NOMO-1 treated with DMSO at 0.1 percent for 48 hours (cell line): Measurements from ENCODE around the gene FBXL2.
"Not testable (repeated sequence)": the region's sequence is repeated elsewhere in the genome, so short reads cannot be mapped to it uniquely, and the experiment has no call there.

Experiments
- DNase-seq: peaks from one replicate; lab custom pipeline; 2025; ENCODE audit not compliant: unreplicated experiment; lab: John Stamatoyannopoulos, UW

The FBXL2 gene

GRCh38 chr3:33385423-33385822, 108.2 kb downstream of the FBXL2 start:
- DNase-seq: no peak

GRCh38 chr3:33386631-33387030, 109.4 kb downstream of the FBXL2 start:
- DNase-seq: no peak

- DNase-seq: no peak
These were observed 111.3 kb downstream of the FBXL2 start for GRCh38 chr3:33388374-33389100.

GRCh38 chr3:33389908-33390307, 112.7 kb downstream of the FBXL2 start:
- DNase-seq: no peak

- DNase-seq: no peak
These were observed 114.2 kb downstream of the FBXL2 start for GRCh38 chr3:33391255-33391995.

- no peak for DNase-seq
These were observed 114.9 kb downstream of the FBXL2 start for GRCh38 chr3:33392144-33392543.

- DNase-seq: no peak
These were observed 115.5 kb downstream of the FBXL2 start for GRCh38 chr3:33392703-33393125.

- DNase-seq: no peak
These were observed 117.3 kb downstream of the FBXL2 start for GRCh38 chr3:33394403-33395054.

- no peak for DNase-seq
These were observed 118.7 kb downstream of the FBXL2 start for GRCh38 chr3:33395900-33396299.

GRCh38 chr3:33398410-33398809, 121.2 kb downstream of the FBXL2 start:
- DNase-seq: no peak

- DNase-seq: no peak
These were observed 124.5 kb downstream of the FBXL2 start for GRCh38 chr3:33401781-33402180.

GRCh38 chr3:33402936-33403335, 125.7 kb downstream of the FBXL2 start:
- DNase-seq: no peak

- no peak for DNase-seq
These were observed 126.5 kb downstream of the FBXL2 start for GRCh38 chr3:33403756-33404155.

GRCh38 chr3:33410816-33411215, 133.6 kb downstream of the FBXL2 start:
- not testable (repeated sequence) for DNase-seq

- peak; percentile 78 for DNase-seq
These were observed 139.9 kb downstream of the FBXL2 start for GRCh38 chr3:33417066-33417673.

GRCh38 chr3:33419948-33420347, 142.7 kb downstream of the FBXL2 start:
- peak; percentile 64 for DNase-seq

- DNase-seq: no peak
These were observed 143.7 kb downstream of the FBXL2 start for GRCh38 chr3:33420966-33421365.

- no peak for DNase-seq
These were observed 147.6 kb downstream of the FBXL2 start for GRCh38 chr3:33424606-33425452.

GRCh38 chr3:33425453-33425852, 148.2 kb downstream of the FBXL2 start:
- DNase-seq: peak; percentile 3

GRCh38 chr3:33426068-33426467, 148.8 kb downstream of the FBXL2 start:
- DNase-seq: no peak
